DMS153 treated with DMSO at 0.1 percent for 48 hours (cell line): Measurements from ENCODE around the gene ITCH.

Experiments used
- DNase-seq: peaks from one replicate; lab custom pipeline; 2025; ENCODE audit not compliant: unreplicated experiment; lab: John Stamatoyannopoulos, UW

Gene ITCH

DNA sequence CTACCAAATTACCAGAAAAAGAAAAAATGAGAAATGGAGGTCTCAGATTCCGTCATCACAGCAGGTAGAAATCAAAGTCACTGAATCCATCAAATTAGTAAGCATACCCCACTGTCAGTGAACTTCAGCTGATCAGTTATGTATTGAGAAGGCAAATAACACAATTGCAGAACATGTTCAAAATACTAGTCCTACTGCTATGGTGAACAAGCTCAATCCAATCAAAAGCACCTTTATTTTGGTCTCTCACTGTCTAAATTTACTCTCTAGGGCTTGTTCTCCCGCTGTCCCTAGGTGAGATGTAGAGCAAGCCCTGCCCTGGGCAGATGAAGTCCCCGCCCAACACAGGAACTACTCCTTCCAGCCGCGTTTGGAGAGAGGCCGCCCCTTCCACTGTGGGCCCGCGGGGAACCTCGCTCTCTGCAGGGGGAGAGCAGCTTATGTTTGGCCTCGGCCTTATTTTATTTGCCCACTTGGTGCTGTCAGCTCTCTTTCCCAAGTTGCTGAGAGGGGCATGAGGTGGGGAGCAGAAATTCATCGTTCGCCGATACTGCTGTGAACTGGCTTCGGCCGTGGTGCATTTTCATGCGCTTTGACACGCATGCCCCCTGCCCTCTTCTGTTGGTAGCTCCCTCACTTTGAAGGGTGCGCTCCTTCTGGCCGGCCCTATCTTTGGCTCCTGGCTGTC, 181.2 kb downstream of the ITCH start:
- no peak for DNase-seq

DNA sequence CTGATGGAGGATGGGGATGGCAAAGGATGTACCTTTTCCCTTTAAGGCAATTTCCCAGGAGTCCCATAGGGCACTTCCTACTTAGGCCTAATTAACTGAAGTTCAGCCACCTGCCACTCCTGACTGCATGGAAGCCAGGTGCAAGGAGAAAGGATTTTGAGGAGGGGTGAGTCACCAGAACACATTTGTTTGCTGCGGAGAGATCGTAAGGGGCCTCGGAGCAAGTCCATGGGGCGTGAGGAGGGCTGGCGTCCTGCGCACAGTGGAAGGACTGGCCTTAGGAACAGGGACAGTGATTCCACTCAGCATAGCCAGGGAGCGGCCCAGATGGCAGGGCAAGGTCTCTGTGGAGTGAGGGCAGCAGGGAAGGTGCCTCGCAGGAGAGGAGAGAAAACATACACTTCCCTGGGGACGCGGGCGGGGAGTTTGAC, 183.7 kb downstream of the ITCH start:
- peak; percentile 65 for DNase-seq

DNA sequence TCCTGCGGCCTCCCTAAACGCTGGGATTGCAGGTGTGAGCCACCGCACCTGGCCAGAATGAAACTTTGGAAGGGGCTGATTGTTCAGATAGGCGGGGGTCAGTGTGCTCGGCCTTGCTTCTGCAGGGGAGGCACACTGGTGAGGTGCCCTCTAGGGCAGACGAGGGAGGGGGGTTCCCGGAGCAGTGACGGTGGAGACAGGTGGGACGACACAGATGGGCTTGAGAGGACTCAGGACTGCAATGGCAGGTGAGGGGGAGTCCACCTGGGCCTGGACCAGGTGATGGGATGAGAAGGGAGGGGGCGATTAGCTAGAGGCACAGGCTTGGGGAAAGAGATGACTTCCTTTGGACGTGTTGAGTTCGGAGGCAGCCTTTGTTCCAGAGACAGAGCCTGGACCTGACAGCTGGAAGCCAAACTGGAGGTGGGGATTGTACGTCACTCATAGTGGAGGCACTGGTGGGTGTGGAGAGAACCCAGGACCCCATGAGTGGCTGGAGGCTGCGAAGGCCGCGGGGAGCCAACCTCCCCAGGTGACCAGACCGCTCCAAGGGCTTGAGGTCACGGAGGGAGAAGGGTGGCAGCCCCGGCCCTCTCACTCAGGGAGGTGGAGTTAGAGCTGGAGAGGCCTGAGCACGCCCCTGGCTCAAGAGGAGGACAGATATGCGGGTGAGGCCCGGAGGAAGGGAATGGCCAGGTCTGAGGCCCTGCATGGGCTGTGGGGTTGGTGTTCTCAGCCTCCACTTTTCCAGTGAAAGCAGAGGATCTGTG, 185.0 kb downstream of the ITCH start:
- DNase-seq = no peak

DNA sequence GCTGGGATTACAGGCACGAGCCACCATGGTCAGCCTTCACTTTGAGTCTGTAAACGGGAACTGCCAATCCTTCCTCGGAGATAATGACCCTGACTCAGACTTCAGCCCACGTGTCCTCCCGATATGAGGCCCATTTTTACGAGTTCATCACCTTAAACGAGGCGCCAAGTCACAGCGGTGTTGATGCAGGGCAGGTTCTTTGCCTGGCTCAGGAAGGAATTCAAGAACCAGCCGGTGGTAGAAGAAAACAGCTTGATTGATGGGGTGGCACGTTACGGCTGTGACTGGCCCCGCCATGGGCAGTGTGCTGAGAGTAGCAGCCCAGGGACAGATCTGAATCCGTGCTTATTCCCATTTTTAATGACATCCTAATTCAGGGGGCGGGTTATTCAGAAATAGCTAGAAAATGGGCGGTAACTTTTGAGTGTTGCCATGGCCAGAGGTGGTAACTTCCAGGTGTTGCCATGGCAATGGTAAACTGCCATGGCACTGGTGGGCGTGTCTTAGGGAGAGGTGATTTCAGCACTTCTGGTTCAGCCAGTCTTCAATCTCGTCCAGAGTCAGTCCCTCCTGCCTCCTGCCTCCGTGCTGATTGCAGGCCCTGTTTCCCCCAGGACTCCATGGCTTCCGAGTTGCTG, 186.3 kb downstream of the ITCH start:
- DNase-seq = no peak

DNA sequence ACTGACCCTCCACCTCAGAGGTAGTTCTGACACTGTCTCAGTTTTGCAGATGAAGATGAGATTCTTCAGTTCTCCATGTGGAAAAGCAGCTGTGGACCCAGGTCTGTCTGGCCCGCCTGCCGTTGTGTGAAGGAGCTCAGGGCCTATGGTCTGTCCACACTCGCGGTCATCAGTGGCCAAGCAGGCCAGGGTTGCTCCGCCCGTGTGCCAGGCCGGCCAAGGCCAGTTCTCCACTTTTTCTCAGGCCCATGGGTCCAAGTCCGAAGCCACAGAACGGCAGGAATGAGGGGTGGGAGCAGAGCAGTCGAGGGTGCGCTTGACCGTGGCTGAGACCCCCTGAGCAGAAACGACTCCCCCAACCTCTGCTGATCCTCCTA, 186.8 kb downstream of the ITCH start:
- no peak for DNase-seq

DNA sequence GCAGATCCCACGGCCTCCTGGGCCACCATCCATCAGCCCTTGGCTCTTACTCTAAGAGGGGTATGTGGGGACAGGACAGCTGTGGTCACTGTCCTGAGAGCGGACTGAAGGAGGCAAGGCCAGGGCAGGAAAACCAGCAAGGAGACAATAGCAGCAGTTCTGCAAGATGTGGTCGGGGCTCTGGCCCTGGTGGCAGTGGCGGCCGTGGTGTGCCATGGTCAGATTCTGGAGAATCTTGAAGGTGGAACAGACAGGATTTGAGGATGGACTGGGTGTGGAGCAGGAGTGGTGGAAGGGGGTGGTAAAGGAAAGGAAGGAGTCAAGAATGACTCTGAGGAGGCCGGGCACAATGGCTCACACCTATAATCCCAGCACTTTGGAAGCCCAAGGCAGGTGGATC, 189.5 kb downstream of the ITCH start:
- no peak for DNase-seq

DNA sequence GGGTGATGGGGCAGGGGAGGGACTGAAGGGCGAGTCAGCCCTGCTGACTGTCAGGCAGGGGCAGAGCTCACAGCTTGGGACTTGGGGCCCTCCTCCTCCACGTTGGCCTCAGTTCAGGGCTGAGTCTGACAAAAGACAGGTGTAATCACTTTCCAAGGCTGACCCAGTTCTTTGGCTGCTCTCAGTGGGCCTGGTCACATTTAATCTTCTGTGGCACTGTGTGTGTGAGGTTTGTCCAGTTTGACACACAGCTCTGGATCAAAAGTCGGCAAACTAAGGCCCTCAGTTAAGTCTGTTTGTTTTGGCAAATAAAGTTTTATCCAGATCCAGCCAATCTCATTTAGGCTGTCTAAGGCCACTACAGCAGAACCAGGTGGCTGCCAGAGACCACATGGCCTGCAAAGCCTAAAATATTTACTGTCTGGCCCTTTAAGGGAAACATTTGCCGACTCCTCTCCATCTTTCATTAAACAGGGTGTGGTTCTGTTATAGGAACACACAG, 190.3 kb downstream of the ITCH start:
- no peak for DNase-seq

DNA sequence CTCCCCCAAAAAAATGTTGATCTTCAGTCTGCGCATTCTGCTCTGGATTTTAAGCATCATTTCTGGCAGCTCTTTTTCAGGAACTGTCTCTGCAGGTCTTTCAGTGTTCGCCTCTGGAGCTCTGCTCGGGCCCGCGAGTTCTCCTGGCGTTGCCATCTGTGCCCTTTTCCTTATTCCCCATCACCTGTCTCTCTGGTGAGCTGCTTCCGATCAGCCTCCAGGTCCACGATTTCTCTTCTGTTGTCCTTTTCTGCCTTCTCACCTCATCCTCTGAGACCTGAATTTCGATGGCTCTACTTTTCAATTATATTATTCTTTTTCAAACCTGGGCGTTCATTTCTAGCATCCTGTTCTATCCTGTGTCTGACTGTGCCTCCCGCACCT, 194.9 kb downstream of the ITCH start:
- DNase-seq = peak; percentile 55

DNA sequence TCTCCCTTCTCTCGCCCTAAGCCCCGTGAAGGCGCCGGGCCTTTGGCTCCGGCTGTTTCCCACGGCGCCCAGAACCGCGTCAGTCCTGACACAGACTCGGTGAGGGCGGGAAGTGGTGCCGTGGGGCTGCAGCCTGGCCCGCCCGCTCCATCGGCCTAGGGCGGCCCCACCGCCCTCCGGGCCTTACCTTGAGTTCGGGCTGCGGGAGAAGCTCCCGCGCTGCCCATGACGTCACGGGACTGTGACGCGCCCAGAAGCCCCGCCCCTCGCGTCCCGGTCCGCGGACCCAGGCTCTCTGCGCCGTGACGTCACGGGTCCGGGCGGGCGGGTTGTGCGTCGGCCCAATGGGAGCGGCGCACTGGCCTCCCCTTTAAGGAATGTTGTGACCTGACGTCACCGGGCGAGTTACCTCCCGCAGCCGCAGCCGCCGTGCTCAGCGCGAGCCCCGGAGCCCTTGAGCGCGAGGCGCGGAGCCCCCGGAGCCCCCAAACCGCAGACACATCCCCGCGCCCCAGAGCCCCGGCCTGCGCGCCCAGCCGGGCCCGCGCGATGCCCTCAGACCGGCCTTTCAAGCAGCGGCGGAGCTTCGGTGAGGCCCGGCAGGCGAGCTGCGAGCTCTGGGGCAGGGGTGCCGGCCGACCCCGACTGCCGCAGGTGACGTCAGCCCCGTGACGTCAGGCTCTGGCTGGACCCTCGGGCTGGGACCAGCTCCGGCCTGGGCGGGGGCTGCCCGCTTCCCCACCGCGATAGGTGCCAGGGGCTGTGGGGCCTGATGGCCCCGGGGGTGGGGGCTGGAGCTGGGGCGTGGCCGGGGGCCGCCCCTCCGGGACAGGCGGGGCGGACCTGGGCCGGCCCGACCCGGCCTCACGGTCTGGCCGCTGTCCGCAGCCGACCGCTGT, 195.5 kb downstream of the ITCH start, which contains the start of gene MAP1LC3A:
Gene MAP1LC3A (plus strand): TSS at position 399 of the 899 bp plus-strand sequence. CDS start 151 bp downstream, at position 550.
- DNase-seq = peak; percentile 89

DNA sequence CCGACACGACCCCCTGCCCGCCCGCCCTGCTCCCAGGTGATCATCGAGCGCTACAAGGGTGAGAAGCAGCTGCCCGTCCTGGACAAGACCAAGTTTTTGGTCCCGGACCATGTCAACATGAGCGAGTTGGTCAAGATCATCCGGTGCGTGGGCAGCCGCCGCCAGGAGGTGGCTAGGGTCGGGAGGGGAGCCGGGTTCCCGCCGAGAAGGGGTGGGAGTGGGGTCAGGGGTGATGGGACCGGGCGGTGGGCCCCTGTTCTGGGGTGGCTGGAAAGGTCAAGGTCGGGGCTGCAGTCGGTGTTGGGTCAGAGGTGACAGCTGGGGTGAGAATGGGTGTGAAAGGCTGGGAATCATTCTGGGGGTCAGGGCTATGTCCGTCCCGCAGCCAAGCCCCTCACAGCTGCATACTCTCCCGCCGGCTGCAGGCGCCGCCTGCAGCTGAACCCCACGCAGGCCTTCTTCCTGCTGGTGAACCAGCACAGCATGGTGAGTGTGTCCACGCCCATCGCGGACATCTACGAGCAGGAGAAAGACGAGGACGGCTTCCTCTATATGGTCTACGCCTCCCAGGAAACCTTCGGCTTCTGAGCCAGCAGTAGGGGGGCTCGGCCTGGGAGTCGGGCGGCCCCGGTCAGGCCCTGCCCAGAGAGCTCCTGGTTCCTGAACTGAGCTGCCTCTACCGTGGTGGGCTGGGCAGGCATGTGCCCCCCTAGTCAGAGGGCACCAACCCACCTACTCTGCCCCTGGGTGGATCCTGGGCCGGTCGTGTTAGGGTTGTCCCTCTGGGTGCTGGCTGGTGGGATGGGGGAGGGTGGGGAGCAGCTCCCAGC, 196.5 kb downstream of the ITCH start:
- DNase-seq = no peak

DNA sequence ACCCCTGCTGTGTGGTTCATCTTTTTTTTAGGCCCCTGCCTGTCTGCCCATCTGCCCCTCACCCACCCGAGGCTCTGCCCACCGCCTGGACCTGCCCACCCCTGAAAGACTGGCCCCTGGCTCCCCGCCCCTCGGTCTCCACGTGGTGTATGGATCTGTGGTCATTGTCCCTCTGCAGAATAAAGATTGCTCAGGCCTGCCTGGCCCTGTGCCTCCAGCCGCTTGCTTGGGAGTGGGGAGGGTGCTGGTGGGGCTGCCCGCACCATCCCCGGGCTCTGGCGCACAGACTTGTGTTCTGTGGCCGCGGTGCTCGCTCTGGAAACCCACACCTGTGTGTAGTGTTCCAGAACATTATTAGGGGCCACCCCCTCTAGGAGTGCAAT, 197.1 kb downstream of the ITCH start:
- DNase-seq = no peak

DNA sequence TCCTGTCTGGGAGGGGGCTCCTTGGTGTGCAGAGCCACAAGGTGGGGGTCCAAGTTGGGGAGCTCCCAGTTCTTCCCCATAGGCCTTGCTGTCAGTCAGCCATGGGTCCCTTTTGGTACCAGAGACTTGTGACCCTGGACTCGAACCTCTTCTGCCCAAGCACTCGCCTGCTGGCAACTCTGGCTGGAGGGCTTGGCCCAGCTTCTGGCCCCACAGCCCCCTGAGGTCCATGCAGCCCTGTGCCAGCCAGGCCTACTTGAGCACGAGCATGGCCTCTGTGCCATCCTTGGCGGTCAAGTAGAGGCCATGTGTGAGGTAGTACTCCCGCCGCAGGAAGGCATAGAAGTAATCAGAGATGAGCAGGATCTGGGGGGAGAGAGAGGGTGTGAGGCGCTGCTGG, 197.5 kb downstream of the ITCH start:
- DNase-seq = no peak
